A549 (cell line): ENCODE measurements around the gene ORM1. TPM values are rescaled to one million over a fixed set of nuclear protein-coding genes. Genes with fewer than 3 reads are reported as not detected.
A peak's percentile ranks its signal among the peaks of the same experiment; 100 is the strongest.
"Not testable (repeated sequence)": the region's sequence is repeated elsewhere in the genome, so short reads cannot be mapped to it uniquely, and the experiment has no call there.

Experiments
- ATAC-seq, 2 experiments: fragments of 200-7000 bp in 1 of 2; fragments of >200 bp in 1 of 2; cut with Nextera tagmentation in 1 of 2; cut with Tn5 transposase in 1 of 2; 3 replicates each; pipeline versions ENCODE4 v1.8.0 to v1.9.1; 2018 to 2020; ENCODE audit warnings: mild to moderate bottlenecking in 1 of 2, moderate library complexity in 1 of 2
- CTCF ChIA-PET: fragments of 300-600 bp; sonication (Branson Sonifier 250); formaldehyde crosslinking; extraction: SDS; loops from one replicate; lab custom pipeline; 2021; ENCODE audit warnings: antibody characterized with exemption, inconsistent platforms; lab: Yijun Ruan, JAX
- POLR2A ChIA-PET: fragments of 350-600 bp; formaldehyde crosslinking; extraction: SDS; loops from one replicate; lab custom pipeline; 2021; ENCODE audit warnings: antibody characterized with exemption, inconsistent platforms; lab: Yijun Ruan, JAX
- DNase-seq, 2 experiments: peaks; one replicate each; pipeline versions ENCODE4 v3.0.0 to v3.0.0-alpha.2; 2011 to 2016; ENCODE audit warnings: low read depth in 1 of 2, low spot score in 1 of 2
- FAIRE-seq: peaks from 2 replicates; lab custom pipeline; 2011; peaks lifted over from hg19 to GRCh38; lab: Jason Lieb, UNC
- H3K27ac ChIP-seq, 2 experiments: fragments of >200 bp; sonication (Bioruptor Twin); formaldehyde crosslinking; 3 replicates each; pipeline ENCODE4 v1.5.1; 2016 to 2017
- H3K4me1 ChIP-seq: fragments of >200 bp; sonication (Bioruptor Twin); formaldehyde crosslinking; 3 replicates; pipeline ENCODE4 v1.6.1; 2016
- H3K4me2 ChIP-seq: fragments of >200 bp; sonication (Bioruptor Twin); formaldehyde crosslinking; 3 replicates; pipeline ENCODE4 v1.6.1; 2016
- H3K4me3 ChIP-seq: fragments of >200 bp; sonication (Bioruptor Twin); formaldehyde crosslinking; 3 replicates; pipeline ENCODE4 v1.5.1; 2016
- H3K9me3 ChIP-seq: fragments of >200 bp; sonication (Bioruptor Twin); formaldehyde crosslinking; 3 replicates; pipeline ENCODE4 v1.6.1; 2016
- CBX8 ChIP-seq: fragments of 200-600 bp; sonication (generic); IDR thresholded peaks from 2 replicates; pipeline ENCODE4 v1.6.1; 2016
- CEBPB ChIP-seq, 2 experiments: fragments of >200 bp in 1 of 2; sonication (Bioruptor Twin) in 1 of 2; formaldehyde crosslinking in 1 of 2; IDR thresholded peaks; 2 replicates each; pipeline ENCODE4 v1.6.1; 2012 to 2016
- EHF ChIP-seq: fragments of 250-450 bp; sonication (Bioruptor Pico); IDR thresholded peaks from 2 replicates; pipeline ENCODE4 v1.5.0; 2020; ENCODE audit warnings: mild to moderate bottlenecking
- EHMT2 ChIP-seq: fragments of 200-600 bp; sonication (generic); IDR thresholded peaks from 2 replicates; pipeline ENCODE4 v1.6.1; 2016; ENCODE audit warnings: antibody characterized with exemption, low read depth, mild to moderate bottlenecking, moderate library complexity
- FOSB ChIP-seq: fragments of 250-450 bp; sonication (Bioruptor Pico); IDR thresholded peaks from 2 replicates; pipeline ENCODE4 v1.5.0; 2020; ENCODE audit warnings: mild to moderate bottlenecking, moderate library complexity
- GATA3 ChIP-seq: IDR thresholded peaks from 2 replicates; pipeline ENCODE4 v1.6.1; 2012; ENCODE audit warnings: borderline replicate concordance
- HMGXB4 ChIP-seq: fragments of 250-450 bp; sonication (Bioruptor Pico); IDR thresholded peaks from 2 replicates; pipeline ENCODE4 v1.5.0; 2021; ENCODE audit warnings: mild to moderate bottlenecking, moderate library complexity, borderline replicate concordance
- HOXB13 ChIP-seq: fragments of 250-450 bp; sonication (Bioruptor Pico); IDR thresholded peaks from 2 replicates; pipeline ENCODE4 v1.5.0; 2020; ENCODE audit warnings: low read depth, mild to moderate bottlenecking, moderate library complexity
- JUNB ChIP-seq: fragments of >200 bp; sonication (Bioruptor Twin); formaldehyde crosslinking; IDR thresholded peaks from 2 replicates; pipeline ENCODE4 v1.6.1; 2016
- KDM5A ChIP-seq: fragments of 200-600 bp; sonication (generic); IDR thresholded peaks from 2 replicates; pipeline ENCODE4 v1.6.1; 2016; ENCODE audit warnings: antibody characterized with exemption, mild to moderate bottlenecking
- MAX ChIP-seq: IDR thresholded peaks from 2 replicates; pipeline ENCODE4 v1.6.1; 2012
- NPAS2 ChIP-seq: fragments of 250-450 bp; sonication (Bioruptor Pico); IDR thresholded peaks from 2 replicates; pipeline ENCODE4 v1.8.0; 2022; ENCODE audit warnings: mild to moderate bottlenecking, moderate library complexity, borderline replicate concordance
- RAD21 ChIP-seq, 2 experiments: fragments of >200 bp in 1 of 2; sonication (Bioruptor Twin) in 1 of 2; formaldehyde crosslinking in 1 of 2; IDR thresholded peaks in 1 of 2; conservative IDR thresholded peaks in 1 of 2; 2 replicates in 1 of 2; 3 replicates in 1 of 2; pipeline ENCODE4 v1.6.1; 2012 to 2018; ENCODE audit warnings: inconsistent platforms in 1 of 2
- RNF2 ChIP-seq: fragments of 200-600 bp; sonication (generic); IDR thresholded peaks from 2 replicates; pipeline ENCODE4 v1.6.1; 2016; ENCODE audit warnings: low read depth, mild to moderate bottlenecking, antibody characterized with exemption, moderate library complexity, borderline replicate concordance
- ZSCAN20 ChIP-seq: fragments of 250-450 bp; sonication (Bioruptor Pico); IDR thresholded peaks from 2 replicates; pipeline ENCODE4 v1.8.0; 2022; ENCODE audit warnings: mild to moderate bottlenecking, moderate library complexity
- WGBS: methylation state at CpG from one replicate; pipeline ENCODE4 v1.1.6; 2017; ENCODE audit errors: missing lambda C conversion rate; 5-methylcytosine and 5-hydroxymethylcytosine counted together
- polyA minus RNA-seq: library from RNA; depleted of rRNA, polyadenylated mRNA; stranded (reverse); fragments of >200 nt; gene quantifications from 2 replicates; pipeline ENCODE4 v1.2.3, GENCODE V29; 2011; rRNA and poly(A)+ RNA removed
- polyA plus RNA-seq, 4 experiments: library from polyadenylated mRNA; depleted of rRNA in 3 of 4; stranded (reverse); fragments of >200 nt; fragmentation: RNase III in 1 of 4; extraction: RNeasy Plus Mini Kit Qiagen cat#74134 plus additional on column Dnase treatment in 1 of 4; gene quantifications; 2 replicates in 3 of 4; 3 replicates in 1 of 4; pipeline ENCODE4 v1.2.3, GENCODE V29; 2011 to 2017

The ORM1 gene
- polyA plus RNA-seq (2011; rRNA removed) (0.19 and 0.22 TPM in 2 replicates), polyA plus RNA-seq (2017; fragmentation: RNase III; extraction: RNeasy Plus Mini Kit Qiagen cat#74134 plus additional on column Dnase treatment) (0.12 TPM in 1 of 3 replicates, not detected in the others), polyA minus RNA-seq (0.37 TPM in 1 of 2 replicates, not detected in the other)
- polyA plus RNA-seq (2012; cell fraction: cytosol; rRNA removed), result 0.14 TPM in 1 of 2 replicates, not detected in the other
- polyA plus RNA-seq (2012; cell fraction: nucleus; rRNA removed), result not detected in 2 replicates

GRCh38 chr9:114322831-114323531 lies at the start of gene ORM1:
Gene ORM1, plus strand, starts transcription at chr9:114323098. Its CDS starts 36 bp downstream, at chr9:114323134.
- FAIRE-seq, CTCF ChIA-PET, H3K27ac ChIP-seq, H3K9me3 ChIP-seq, H3K4me3 ChIP-seq, POLR2A ChIA-PET, DNase-seq, H3K4me1 ChIP-seq, H3K4me2 ChIP-seq: not testable (repeated sequence)
- peak; percentile 34 to 48 for ATAC-seq
- 85% methylated on average over 2 of the region's 15 CpGs for WGBS

- WGBS, result 86% methylated on average over 7 of the region's 7 CpGs
- Histone ChIP-seq H3K4me2 (no peak overlapping the region), H3K27ac (no peak overlapping the region), H3K4me1 (peaks cover 28% of the 10 kb centered on the region), H3K9me3 (no peaks in the 10 kb centered on the region), H3K4me3 (no peak overlapping the region)
- no peak for FAIRE-seq
- ChIA-PET CTCF (interaction anchor here (1.2 to 7.2 kb wide), 8 partner anchors 10 to 191 kb away, joined by 3 to 47 read pairs (median 14); partner anchors contain the start of gene COL27A1), POLR2A (no interaction called here)
- DNase-seq, result no peak
- ATAC-seq, result peak in 1 of 2 experiments; percentile 6; a peak in 1 of 6 replicates
- TF ChIP-seq JUNB (no peak), FOSB (CRISPR knock-in tag) (no peak), HMGXB4 (CRISPR knock-in tag) (no peak), RAD21 (conservative IDR thresholded peaks at IDR 0.05 in 1 of 2, IDR thresholded peaks at IDR 0.05 in 1 of 2) (no peak), HOXB13 (CRISPR knock-in tag) (no peak), RNF2 (no peak), ZSCAN20 (no peak)
Observed at GRCh38 chr9:114273461-114273881, 49.4 kb upstream of the ORM1 start.

GRCh38 chr9:114274217-114274616 lies 48.7 kb upstream of the ORM1 start:
- POLR2A ChIA-PET, result no interaction called here
- CTCF ChIA-PET, result interaction anchor here (1.4 to 7.2 kb wide), 5 partner anchors 9 to 192 kb away, joined by 8 to 47 read pairs (median 11); partner anchors contain the start of gene COL27A1
- FAIRE-seq (no peak), DNase-seq (no peak), ATAC-seq (no peak)
- no peaks in the 10 kb centered on the region for H3K9me3 ChIP-seq
- H3K27ac ChIP-seq, result no peak overlapping the region
- 87% methylated on average over 5 of the region's 5 CpGs for WGBS
- TF ChIP-seq GATA3 (no peak), EHF (no peak), NPAS2 (no peak), MAX (no peak), KDM5A (no peak), EHMT2 (no peak), CEBPB (IDR thresholded peaks at IDR 0.05) (no peak), CBX8 (no peak)
- no peak overlapping the region for H3K4me3 ChIP-seq
- no peak overlapping the region for H3K4me2 ChIP-seq
- H3K4me1 ChIP-seq, result peaks cover 36% of the 10 kb centered on the region
